Chondrocyte (in vitro differentiated cells): ENCODE measurements around the gene PSTPIP2. TPM values are rescaled to one million over a fixed set of nuclear protein-coding genes. Genes with fewer than 3 reads are reported as not detected.

Source experiments
- DNase-seq: peaks from one replicate; pipeline ENCODE4 v3.0.0; 2021; ENCODE audit warnings: mixed read lengths, low spot score
- H3K27ac Mint-ChIP-seq: one replicate; pipeline ENCODE4 v1.8.0; 2021; ENCODE audit warnings: mild to moderate bottlenecking, moderate library complexity, mixed read lengths; ENCODE audit not compliant: unreplicated experiment
- H3K27me3 Mint-ChIP-seq: 2 replicates; pipeline ENCODE4 v1.8.0; 2021; ENCODE audit warnings: low read depth, mixed read lengths
- H3K36me3 Mint-ChIP-seq: 2 replicates; pipeline ENCODE4 v1.8.0; 2021; ENCODE audit warnings: low read depth, mixed read lengths
- H3K4me1 Mint-ChIP-seq: 2 replicates; pipeline ENCODE4 v1.8.0; 2021; ENCODE audit warnings: low read depth, mild to moderate bottlenecking, mixed read lengths
- H3K4me3 Mint-ChIP-seq: one replicate; pipeline ENCODE4 v1.8.0; 2021; ENCODE audit warnings: mild to moderate bottlenecking, moderate library complexity, mixed read lengths; ENCODE audit not compliant: unreplicated experiment
- H3K9me3 Mint-ChIP-seq: 2 replicates; pipeline ENCODE4 v1.8.0; 2021; ENCODE audit warnings: low read depth, mixed read lengths
- CTCF ChIP-seq: fragments of 200-600 bp; sonication (generic); IDR thresholded peaks from 2 replicates; pipeline ENCODE4 v1.5.0; 2021; ENCODE audit warnings: antibody characterized with exemption, mild to moderate bottlenecking, moderate library complexity
- total RNA-seq: library from RNA; stranded (reverse); gene quantifications from 3 replicates; pipeline ENCODE4 v1.2.1, GENCODE V29; 2021

PSTPIP2 gene
- total RNA-seq, 1 donor from 2014 or later: 4.5 TPM

GRCh38 chr18:45984546-45985235 is 87.4 kb downstream of the PSTPIP2 start:
- H3K27ac Mint-ChIP-seq: no peak overlapping the region
- H3K4me1 Mint-ChIP-seq: no peaks in the 10 kb centered on the region
- H3K36me3 Mint-ChIP-seq: peaks cover 8% of the 10 kb centered on the region
- no peaks in the 10 kb centered on the region for H3K9me3 Mint-ChIP-seq
- no peak for DNase-seq
- no peak for TF ChIP-seq CTCF
- H3K27me3 Mint-ChIP-seq: no peaks in the 10 kb centered on the region
- no peak overlapping the region for H3K4me3 Mint-ChIP-seq

GRCh38 chr18:45981821-45982220 is 90.2 kb downstream of the PSTPIP2 start:
- TF ChIP-seq CTCF: no peak
- Mint-ChIP-seq H3K4me1 (no peaks in the 10 kb centered on the region), H3K27me3 (no peaks in the 10 kb centered on the region), H3K36me3 (no peaks in the 10 kb centered on the region), H3K4me3 (no peak overlapping the region), H3K27ac (no peak overlapping the region), H3K9me3 (no peaks in the 10 kb centered on the region)
- no peak for DNase-seq

- H3K36me3 Mint-ChIP-seq: no peaks in the 10 kb centered on the region
- H3K27ac Mint-ChIP-seq: no peak overlapping the region
- H3K4me1 Mint-ChIP-seq: no peaks in the 10 kb centered on the region
- no peaks in the 10 kb centered on the region for H3K9me3 Mint-ChIP-seq
- DNase-seq: no peak
- no peak overlapping the region for H3K4me3 Mint-ChIP-seq
- no peaks in the 10 kb centered on the region for H3K27me3 Mint-ChIP-seq
- no peak for TF ChIP-seq CTCF
These were observed 91.8 kb downstream of the PSTPIP2 start for GRCh38 chr18:45980229-45980628.

- TF ChIP-seq CTCF: no peak
- Mint-ChIP-seq H3K9me3 (no peaks in the 10 kb centered on the region), H3K36me3 (no peaks in the 10 kb centered on the region), H3K27me3 (no peaks in the 10 kb centered on the region), H3K4me3 (no peak overlapping the region), H3K27ac (no peak overlapping the region), H3K4me1 (peaks cover 6% of the 10 kb centered on the region)
- DNase-seq: no peak
These were observed 94.0 kb downstream of the PSTPIP2 start for GRCh38 chr18:45978084-45978483.

GRCh38 chr18:45976974-45977373 is 95.1 kb downstream of the PSTPIP2 start:
- H3K4me1 Mint-ChIP-seq: peaks cover 6% of the 10 kb centered on the region
- no peaks in the 10 kb centered on the region for H3K9me3 Mint-ChIP-seq
- H3K36me3 Mint-ChIP-seq: no peaks in the 10 kb centered on the region
- DNase-seq: no peak
- no peak overlapping the region for H3K4me3 Mint-ChIP-seq
- H3K27ac Mint-ChIP-seq: no peak overlapping the region
- H3K27me3 Mint-ChIP-seq: no peaks in the 10 kb centered on the region
- no peak for TF ChIP-seq CTCF
